ENCODE data around the gene FAM177A1.

The FAM177A1 gene

DNA sequence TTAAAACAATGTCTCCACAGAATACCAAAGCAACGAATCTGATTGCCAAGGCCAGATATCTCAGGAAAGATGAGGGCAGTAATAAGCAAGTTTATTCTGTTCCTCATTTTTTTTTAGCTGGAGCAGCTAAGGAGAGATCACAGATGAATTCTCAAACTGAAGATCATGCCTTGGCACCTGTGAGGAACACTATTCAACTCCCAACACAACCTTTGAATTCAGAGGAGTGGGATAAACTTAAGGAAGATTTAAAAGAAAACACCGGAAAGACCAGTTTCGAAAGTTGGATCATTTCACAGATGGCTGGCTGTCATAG, 77.3 kb downstream of the FAM177A1 start:
- DNase-seq (ENCODE audit: low read depth in 2 of 2): no peak

DNA sequence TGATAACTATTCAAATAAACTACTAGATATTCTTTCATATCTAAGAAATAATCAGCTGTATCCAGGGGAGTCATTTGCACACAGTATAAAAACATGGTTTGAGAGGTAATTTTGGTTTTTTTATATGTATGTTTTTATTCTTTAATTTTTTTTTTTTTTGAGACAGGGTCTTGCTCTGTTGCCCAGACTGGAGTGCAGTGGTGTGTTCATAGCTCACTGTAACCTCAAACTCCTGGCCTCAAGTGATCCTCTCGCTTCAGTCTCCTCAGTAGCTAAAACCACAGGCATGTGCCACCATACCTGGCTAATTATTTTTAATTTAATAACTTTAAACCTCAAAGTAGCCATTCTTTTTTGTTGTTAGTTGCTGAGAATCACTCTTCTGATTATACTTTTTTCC, 78.1 kb downstream of the FAM177A1 start:
- DNase-seq (ENCODE audit: low read depth in 2 of 2): no peak

Data from stimulated activated CD8-positive, alpha-beta memory T cell treated with anti-CD3 and anti-CD28 coated beads, Interleukin-7, amount 100 ng/mL, for 4 hours (primary cell).